K562 (cell line): ENCODE measurements around the gene NEUROG3. TPM values are rescaled to one million over a fixed set of nuclear protein-coding genes. Genes with fewer than 3 reads are reported as not detected.

Source experiments
- ATAC-seq: fragments of 200-7000 bp; cut with Tn5 transposase; 3 replicates; pipeline ENCODE4 v1.9.1; 2020; ENCODE audit warnings: moderate library complexity
- BruUV-seq: library from RNA; stranded (reverse); fragments of 400-500 nt; replicated peaks from 2 replicates; lab custom pipeline; 2021; lab: Mats Ljungman, UMichigan
- CTCF ChIA-PET: fragments of 300-600 bp; formaldehyde crosslinking; extraction: SDS; loops from one replicate; lab custom pipeline; 2021; ENCODE audit warnings: low intra/inter-chr PET ratio; lab: Yijun Ruan, JAX
- POLR2A ChIA-PET: fragments of 300-600, 350-650 bp; sonication (Branson Sonifier 250); formaldehyde crosslinking; extraction: SDS; loops from one replicate; lab custom pipeline; 2021; ENCODE audit warnings: antibody characterized with exemption, inconsistent platforms; lab: Yijun Ruan, JAX
- DNase-seq, 4 experiments: peaks; one replicate each; pipeline versions ENCODE4 v3.0.0 to v3.0.0-alpha.2; 2011 to 2018; ENCODE audit warnings: low spot score in 3 of 4, mixed read lengths in 3 of 4; ENCODE audit errors: extremely low read depth in 1 of 4
- FAIRE-seq: peaks from 2 replicates; lab custom pipeline; 2011; peaks lifted over from hg19 to GRCh38; lab: Jason Lieb, UNC
- H2AFZ ChIP-seq: 2 replicates; pipeline ENCODE4 v1.6.0; 2011; ENCODE audit warnings: low read depth, low read length, control low read depth, inconsistent platforms
- H3K27ac ChIP-seq: fragments of 200-600 bp; 3 replicates; pipeline ENCODE4 v1.8.0; 2011; ENCODE audit warnings: low read depth, mild to moderate bottlenecking, control low read depth, inconsistent platforms, low read length, moderate library complexity, mixed read lengths; ENCODE audit errors: extremely low read depth
- H3K27me3 ChIP-seq, 2 experiments: fragments of 300-600 bp in 1 of 2; 2 replicates in 1 of 2; 3 replicates in 1 of 2; pipeline versions ENCODE4 v1.6.0 to v1.8.0; 2011; ENCODE audit warnings: inconsistent platforms in 2 of 2, low read length in 2 of 2, mild to moderate bottlenecking in 1 of 2, mixed read lengths in 1 of 2, moderate library complexity in 1 of 2; ENCODE audit not compliant: control insufficient read depth in 2 of 2, insufficient read depth in 2 of 2
- H3K36me3 ChIP-seq: fragments of 300-600 bp; 3 replicates; pipeline ENCODE4 v1.8.0; 2011; ENCODE audit warnings: mild to moderate bottlenecking, low read length, inconsistent platforms; ENCODE audit not compliant: control insufficient read depth, insufficient read depth
- H3K4me1 ChIP-seq, 2 experiments: fragments of 200-600 bp in 1 of 2; replicated peaks in 1 of 2; 2 replicates in 1 of 2; 3 replicates in 1 of 2; pipeline versions ENCODE4 v1.5.1 to v1.8.0; 2011; ENCODE audit warnings: inconsistent platforms in 2 of 2, low read length in 2 of 2, mild to moderate bottlenecking in 1 of 2, mixed read lengths in 1 of 2, moderate library complexity in 1 of 2; ENCODE audit not compliant: control insufficient read depth in 2 of 2, insufficient read depth in 2 of 2
- H3K4me2 ChIP-seq: 2 replicates; pipeline ENCODE4 v1.6.1; 2011; ENCODE audit warnings: low read length, control low read depth, inconsistent platforms, mixed read lengths; ENCODE audit not compliant: insufficient read depth
- H3K4me3 ChIP-seq: fragments of 200-600 bp; sonication (generic), shearing (Covaris generic); 2 replicates; pipeline ENCODE4 v1.5.1; 2016; ENCODE audit warnings: control low read depth, inconsistent platforms
- H3K79me2 ChIP-seq: fragments of 200-600 bp; 3 replicates; pipeline ENCODE4 v1.8.0; 2011; ENCODE audit warnings: low read length, inconsistent platforms; ENCODE audit not compliant: control insufficient read depth, insufficient read depth
- H3K9ac ChIP-seq, 2 experiments: 2 replicates each; pipeline versions ENCODE4 v1.6.0 to v1.6.1; 2011; ENCODE audit warnings: low read depth in 2 of 2, low read length in 2 of 2, control low read depth in 1 of 2, inconsistent platforms in 1 of 2, mild to moderate bottlenecking in 1 of 2, mixed read lengths in 1 of 2; ENCODE audit not compliant: insufficient read depth in 1 of 2
- H3K9me1 ChIP-seq: one replicate; pipeline ENCODE4 v1.6.0; 2011; ENCODE audit warnings: inconsistent platforms, mild to moderate bottlenecking, low read length, moderate library complexity; ENCODE audit not compliant: control insufficient read depth, insufficient read depth
- H3K9me3 ChIP-seq: replicated peaks from 2 replicates; pipeline ENCODE4 v1.5.1; 2011; ENCODE audit warnings: low read depth, low read length, inconsistent platforms; ENCODE audit not compliant: control insufficient read depth, insufficient read depth
- H4K20me1 ChIP-seq: replicated peaks from 2 replicates; pipeline ENCODE4 v1.6.1; 2011; ENCODE audit warnings: low read length, inconsistent platforms, mixed read lengths; ENCODE audit not compliant: control insufficient read depth, insufficient read depth
- ADNP ChIP-seq: fragments of 200-800 bp; sonication (Bioruptor generic); IDR thresholded peaks from 2 replicates; pipeline ENCODE4 v1.6.1; 2016; ENCODE audit warnings: missing genetic modification characterization, missing compliant biosample characterization
- CBX5 ChIP-seq: IDR thresholded peaks from 2 replicates; pipeline ENCODE4 v1.6.1; 2014; ENCODE audit warnings: low read depth, borderline replicate concordance
- MEF2D ChIP-seq: conservative IDR thresholded peaks from 2 replicates; pipeline ENCODE4 v1.6.1; 2016; ENCODE audit warnings: low read depth, missing genetic modification characterization, missing compliant biosample characterization
- MEIS2 ChIP-seq: fragments of 450-650 bp; IDR thresholded peaks from 2 replicates; pipeline ENCODE4 v1.6.1; 2014; ENCODE audit warnings: mild to moderate bottlenecking; ENCODE audit not compliant: partially characterized antibody
- SFPQ ChIP-seq: fragments of 200-400 bp; formaldehyde crosslinking; IDR thresholded peaks from 2 replicates; pipeline ENCODE4 v1.6.1; 2017; ENCODE audit warnings: mild to moderate bottlenecking, low read depth, low read length, moderate library complexity
- SMAD2 ChIP-seq: fragments of 150-350 bp; IDR thresholded peaks from 2 replicates; pipeline ENCODE4 v1.6.1; 2014; ENCODE audit warnings: low read depth, mild to moderate bottlenecking, low read length
- THRAP3 ChIP-seq: fragments of 450-650 bp; IDR thresholded peaks from 2 replicates; pipeline ENCODE4 v1.6.1; 2016; ENCODE audit warnings: mild to moderate bottlenecking, inconsistent platforms, borderline replicate concordance
- ZFP30 ChIP-seq: fragments of 250-450 bp; sonication (Bioruptor Pico); IDR thresholded peaks from 2 replicates; pipeline ENCODE4 v1.8.0; 2022; ENCODE audit warnings: moderate library complexity, mild to moderate bottlenecking, inconsistent platforms, borderline replicate concordance
- ZNF57 ChIP-seq: fragments of 450-650 bp; formaldehyde crosslinking; IDR thresholded peaks from 2 replicates; pipeline ENCODE4 v1.4.0; 2020; ENCODE audit warnings: mild to moderate bottlenecking, moderate library complexity
- WGBS: fragments of 100-300 bp; shearing (Covaris generic); methylation state at CpG from one replicate; pipeline ENCODE4 v1.1.6; 2016; ENCODE audit warnings: low coverage, mixed read lengths; ENCODE audit not compliant: insufficient coverage; ENCODE audit errors: missing lambda C conversion rate; 5-methylcytosine and 5-hydroxymethylcytosine counted together
- in situ Hi-C: fragments of 300-500 bp; cut with MboI; formaldehyde crosslinking; loops from 4 replicates; pipeline ENCODE4 v1.15.0; 2018; ENCODE audit warnings: inconsistent platforms, mixed read lengths
- intact Hi-C: fragments of 100-400 bp; cut with micrococcal nuclease; formaldehyde crosslinking; loops from 2 replicates; pipeline ENCODE4 v1.14.2; 2022
- polyA plus RNA-seq, 8 experiments: library from polyadenylated mRNA; depleted of rRNA in 4 of 8; stranded (reverse) in 5 of 8; unstranded in 3 of 8; fragments of >200 nt; fragmentation: Nextera tagmentation in 2 of 8; fragmentation: Illumina TruSeq in 1 of 8; extraction: Ambion mirVana in 2 of 8; extraction: Trizol in 1 of 8; gene quantifications; 2 replicates each; pipeline versions ENCODE4 v1.2.1 to v1.2.3, GENCODE V29; 2011 to 2014; ENCODE audit warnings: inconsistent platforms in 1 of 8, missing spikeins in 1 of 8
- total RNA-seq, 7 experiments: library from RNA; depleted of rRNA in 6 of 7; stranded (reverse); fragments of >200 nt in 6 of 7; fragmentation: Illumina TruSeq in 2 of 7; extraction: Trizol in 2 of 7; gene quantifications; 2 replicates each; pipeline versions ENCODE4 v1.2.1 to v1.2.3, GENCODE V29; 2011 to 2021; ENCODE audit warnings: low replicate concordance in 1 of 7
- TF ChIP-seq, protein P1 (sequence below), 2 experiments: fragments of 450-650 bp in 1 of 2; sonication (generic) in 1 of 2; formaldehyde crosslinking in 1 of 2; IDR thresholded peaks in 1 of 2; conservative IDR thresholded peaks in 1 of 2; 2 replicates each; pipeline versions ENCODE4 v1.6.1 to v1.8.1; 2016 to 2023; ENCODE audit warnings: mild to moderate bottlenecking in 2 of 2, moderate library complexity in 2 of 2, inconsistent platforms in 1 of 2, missing genetic modification reagents in 1 of 2
- TF ChIP-seq, protein P2 (sequence below): fragments of 450-650 bp; IDR thresholded peaks from 2 replicates; pipeline ENCODE4 v1.6.1; 2018; ENCODE audit warnings: mild to moderate bottlenecking, low read depth; ENCODE audit not compliant: partially characterized antibody
- TF ChIP-seq, protein P3 (sequence below), 3 experiments: fragments of 200-800 bp in 1 of 3; sonication (Bioruptor generic) in 1 of 3; sonication (generic) in 1 of 3; formaldehyde crosslinking in 1 of 3; IDR thresholded peaks; 2 replicates each; pipeline versions ENCODE4 v1.6.1 to v1.8.0; 2016 to 2022; ENCODE audit warnings: mild to moderate bottlenecking in 2 of 3, missing compliant biosample characterization in 2 of 3, missing genetic modification characterization in 2 of 3, missing genetic modification reagents in 1 of 3
- TF ChIP-seq, protein P4 (sequence below): fragments of 250-450 bp; sonication (Bioruptor Pico); IDR thresholded peaks from 2 replicates; pipeline ENCODE4 v1.4.0; 2020; ENCODE audit warnings: mild to moderate bottlenecking, moderate library complexity

NEUROG3 gene
- total and polyA plus RNA-seq, 9 of the 15 experiments (the other 6 are each of a cell fraction or from before 2014, with no cell fraction given) = not detected

DNA sequence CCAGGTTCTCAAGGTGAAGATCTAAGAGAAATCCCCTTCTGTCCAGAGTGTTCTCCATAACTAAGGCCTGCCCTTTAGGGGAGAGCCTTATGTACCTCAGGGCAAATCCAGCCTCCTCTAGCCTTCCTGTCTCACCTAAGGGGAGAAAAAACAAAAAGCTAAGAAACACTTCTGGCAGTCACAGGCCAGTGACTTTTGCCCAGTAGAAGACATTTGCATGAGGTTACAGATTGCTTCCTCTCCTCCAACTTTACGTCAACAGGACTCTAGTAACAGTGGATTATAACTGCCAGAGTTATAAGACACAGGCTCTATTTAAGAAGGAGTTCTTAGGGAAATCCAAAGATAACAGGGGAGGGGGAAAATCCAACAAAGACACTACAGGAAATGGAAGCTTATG lies 40.9 kb upstream of the NEUROG3 start:
- Histone ChIP-seq H3K9me1 (no peaks in the 10 kb centered on the region), H3K4me1 (no peaks in the 10 kb centered on the region), H3K36me3 (no peaks in the 10 kb centered on the region), H3K4me2 (no peak overlapping the region), H3K27me3 (peaks cover 0 to 24% of the 10 kb centered on the region in 2 experiments; a peak in 3 of 5 replicates), H2AFZ (no peak overlapping the region), H3K79me2 (no peaks in the 10 kb centered on the region), H3K4me3 (no peak overlapping the region), H3K9me3 (no peaks in the 10 kb centered on the region), H4K20me1 (no peaks in the 10 kb centered on the region), H3K27ac (no peak overlapping the region), H3K9ac (no peak overlapping the region)
- intact Hi-C loops (no loop called here), in situ Hi-C loops (no loop called here)
- no peak for FAIRE-seq
- 12% methylated on average over 1 of the region's 1 CpG for WGBS
- ChIA-PET POLR2A (no interaction called here), CTCF (no interaction called here)
- no peak for ATAC-seq
- DNase-seq = no peak
- no TSS peak for BruUV-seq
- TF ChIP-seq ZNF57 (CRISPR knock-in tag) = no peak
- no peak for TF ChIP-seq SMAD2
- TF ChIP-seq, protein P1, sequence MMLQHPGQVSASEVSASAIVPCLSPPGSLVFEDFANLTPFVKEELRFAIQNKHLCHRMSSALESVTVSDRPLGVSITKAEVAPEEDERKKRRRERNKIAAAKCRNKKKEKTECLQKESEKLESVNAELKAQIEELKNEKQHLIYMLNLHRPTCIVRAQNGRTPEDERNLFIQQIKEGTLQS (IDR thresholded peaks at IDR 0.05) = no peak
- TF ChIP-seq, protein P1 (CRISPR knock-in tag; conservative IDR thresholded peaks at IDR 0.05) = no peak
- TF ChIP-seq, protein P2, sequence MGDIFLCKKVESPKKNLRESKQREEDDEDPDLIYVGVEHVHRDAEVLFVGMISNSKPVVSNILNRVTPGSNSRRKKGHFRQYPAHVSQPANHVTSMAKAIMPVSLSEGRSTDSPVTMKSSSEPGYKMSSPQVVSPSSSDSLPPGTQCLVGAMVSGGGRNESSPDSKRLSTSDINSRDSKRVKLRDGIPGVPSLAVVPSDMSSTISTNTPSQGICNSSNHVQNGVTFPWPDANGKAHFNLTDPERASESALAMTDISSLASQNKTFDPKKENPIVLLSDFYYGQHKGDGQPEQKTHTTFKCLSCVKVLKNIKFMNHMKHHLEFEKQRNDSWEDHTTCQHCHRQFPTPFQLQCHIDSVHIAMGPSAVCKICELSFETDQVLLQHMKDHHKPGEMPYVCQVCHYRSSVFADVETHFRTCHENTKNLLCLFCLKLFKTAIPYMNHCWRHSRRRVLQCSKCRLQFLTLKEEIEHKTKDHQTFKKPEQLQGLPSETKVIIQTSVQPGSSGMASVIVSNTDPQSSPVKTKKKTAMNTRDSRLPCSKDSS = no peak
- TF ChIP-seq, protein P3, sequence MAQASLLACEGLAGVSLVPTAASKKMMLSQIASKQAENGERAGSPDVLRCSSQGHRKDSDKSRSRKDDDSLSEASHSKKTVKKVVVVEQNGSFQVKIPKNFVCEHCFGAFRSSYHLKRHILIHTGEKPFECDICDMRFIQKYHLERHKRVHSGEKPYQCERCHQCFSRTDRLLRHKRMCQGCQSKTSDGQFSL (CRISPR knock-in tag; IDR thresholded peaks at IDR 0.05) = no peak
- TF ChIP-seq, protein P3 (tag; IDR thresholded peaks at IDR 0.05) = no peak
- TF ChIP-seq MEF2D (tag) = no peak
- no peak for TF ChIP-seq SFPQ
- TF ChIP-seq CBX5 = no peak
- no peak for TF ChIP-seq THRAP3
- no peak for TF ChIP-seq MEIS2
- TF ChIP-seq, protein P4, sequence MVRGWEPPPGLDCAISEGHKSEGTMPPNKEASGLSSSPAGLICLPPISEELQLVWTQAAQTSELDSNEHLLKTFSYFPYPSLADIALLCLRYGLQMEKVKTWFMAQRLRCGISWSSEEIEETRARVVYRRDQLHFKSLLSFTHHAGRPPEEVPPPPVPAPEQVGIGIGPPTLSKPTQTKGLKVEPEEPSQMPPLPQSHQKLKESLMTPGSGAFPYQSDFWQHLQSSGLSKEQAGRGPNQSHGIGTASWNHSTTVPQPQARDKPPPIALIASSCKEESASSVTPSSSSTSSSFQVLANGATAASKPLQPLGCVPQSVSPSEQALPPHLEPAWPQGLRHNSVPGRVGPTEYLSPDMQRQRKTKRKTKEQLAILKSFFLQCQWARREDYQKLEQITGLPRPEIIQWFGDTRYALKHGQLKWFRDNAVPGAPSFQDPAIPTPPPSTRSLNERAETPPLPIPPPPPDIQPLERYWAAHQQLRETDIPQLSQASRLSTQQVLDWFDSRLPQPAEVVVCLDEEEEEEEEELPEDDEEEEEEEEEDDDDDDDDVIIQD (CRISPR knock-in tag) = no peak
- no peak for TF ChIP-seq ZFP30 (CRISPR knock-in tag)
- no peak for TF ChIP-seq ADNP
